ENCODE data around the gene AP1G2.

- no peak for TF ChIP-seq RXRA (IDR thresholded peaks at IDR 0.05)
- no peak for TF ChIP-seq CTCF (IDR thresholded peaks at IDR 0.05; ENCODE audit: low read depth, low read length, missing input control)
- TF ChIP-seq RAD21 (IDR thresholded peaks at IDR 0.05), result no peak
- no peak for TF ChIP-seq FOXA1 (IDR thresholded peaks at IDR 0.05)
- TF ChIP-seq NR2F2 (IDR thresholded peaks at IDR 0.05), result no peak
- TF ChIP-seq REST (IDR thresholded peaks at IDR 0.05), result no peak
- TF ChIP-seq YY1 (IDR thresholded peaks at IDR 0.05), result no peak
- no peak for TF ChIP-seq TAF1 (conservative IDR thresholded peaks at IDR 0.05)
- no peak for TF ChIP-seq MAX (IDR thresholded peaks at IDR 0.05)
- TF ChIP-seq JUND (IDR thresholded peaks at IDR 0.05), result no peak
- no peak for TF ChIP-seq HNF4G (IDR thresholded peaks at IDR 0.05)
- TF ChIP-seq GABPA (IDR thresholded peaks at IDR 0.05 in 1 of 2, conservative IDR thresholded peaks at IDR 0.05 in 1 of 2), result no peak
- no peak for TF ChIP-seq ATF3 (IDR thresholded peaks at IDR 0.05)
- TF ChIP-seq SP1 (IDR thresholded peaks at IDR 0.05), result no peak
Measured at GRCh38 chr14:23580152-23580926, 12.7 kb upstream of the AP1G2 start.
